Mesenchymal stem cell (in vitro differentiated cells and primary cell): ENCODE results near the gene PRKCA.

ENCODE experiments used
- DNase-seq: peaks from one replicate; pipeline ENCODE4 v3.0.0-alpha.2; 2013
- H2AFZ ChIP-seq: one replicate; pipeline ENCODE4 v1.6.1; 2013; ENCODE audit warnings: low read depth, mild to moderate bottlenecking, control low read depth, inconsistent platforms, low read length, moderate library complexity
- H2AK5ac ChIP-seq: 2 replicates; pipeline ENCODE4 v1.6.1; 2013; ENCODE audit warnings: low read length, moderate library complexity, mild to moderate bottlenecking, inconsistent platforms; ENCODE audit not compliant: severe bottlenecking
- H2BK120ac ChIP-seq: one replicate; pipeline ENCODE4 v1.6.1; 2013; ENCODE audit warnings: low read depth, mild to moderate bottlenecking, inconsistent platforms, low read length, moderate library complexity
- H2BK12ac ChIP-seq, 2 experiments: one replicate each; pipeline ENCODE4 v1.6.1; 2013; ENCODE audit warnings: inconsistent platforms in 2 of 2, low read length in 2 of 2, mild to moderate bottlenecking in 2 of 2, moderate library complexity in 2 of 2, control low read depth in 1 of 2
- H2BK15ac ChIP-seq: one replicate; pipeline ENCODE4 v1.6.1; 2013; ENCODE audit warnings: mild to moderate bottlenecking, low read depth, inconsistent platforms; ENCODE audit not compliant: poor library complexity, severe bottlenecking
- H2BK5ac ChIP-seq: 2 replicates; pipeline ENCODE4 v1.6.1; 2013; ENCODE audit warnings: low read depth, mild to moderate bottlenecking, low read length, control low read depth, inconsistent platforms; ENCODE audit not compliant: poor library complexity, severe bottlenecking
- H3K14ac ChIP-seq, 2 experiments: one replicate each; pipeline ENCODE4 v1.6.1; 2013; ENCODE audit warnings: inconsistent platforms in 2 of 2, low read length in 2 of 2, control low read depth in 1 of 2, mild to moderate bottlenecking in 1 of 2, moderate library complexity in 1 of 2
- H3K18ac ChIP-seq, 2 experiments: one replicate each; pipeline ENCODE4 v1.6.1; 2013; ENCODE audit warnings: inconsistent platforms in 2 of 2, low read length in 2 of 2, control low read depth in 1 of 2, low read depth in 1 of 2, mild to moderate bottlenecking in 1 of 2
- H3K23ac ChIP-seq, 2 experiments: one replicate each; pipeline ENCODE4 v1.6.1; 2013; ENCODE audit warnings: inconsistent platforms in 2 of 2, low read length in 2 of 2, mild to moderate bottlenecking in 2 of 2, moderate library complexity in 2 of 2, control low read depth in 1 of 2
- H3K27ac ChIP-seq: 2 replicates; pipeline ENCODE4 v1.5.1; 2013; ENCODE audit warnings: mild to moderate bottlenecking, moderate library complexity, low read length, control low read depth, inconsistent platforms; ENCODE audit not compliant: poor library complexity, severe bottlenecking
- H3K27me3 ChIP-seq, 2 experiments: 2 replicates each; pipeline versions ENCODE4 v1.6.1 to v1.7.0; 2013; ENCODE audit warnings: low read length in 2 of 2, mild to moderate bottlenecking in 2 of 2, moderate library complexity in 2 of 2, control low read depth in 1 of 2, inconsistent platforms in 1 of 2; ENCODE audit not compliant: control insufficient read depth in 1 of 2, insufficient read depth in 1 of 2
- H3K36me3 ChIP-seq, 2 experiments: 2 replicates each; pipeline versions ENCODE4 v1.6.1 to v1.7.0; 2013; ENCODE audit warnings: low read length in 2 of 2, control low read depth in 1 of 2, inconsistent platforms in 1 of 2, low read depth in 1 of 2, mild to moderate bottlenecking in 1 of 2; ENCODE audit not compliant: insufficient read depth in 2 of 2, control insufficient read depth in 1 of 2
- H3K4ac ChIP-seq, 2 experiments: one replicate each; pipeline ENCODE4 v1.6.1; 2013; ENCODE audit warnings: inconsistent platforms in 2 of 2, low read length in 2 of 2, mild to moderate bottlenecking in 2 of 2, moderate library complexity in 2 of 2, control low read depth in 1 of 2, low read depth in 1 of 2
- H3K4me1 ChIP-seq: 2 replicates; pipeline ENCODE4 v1.6.1; 2013; ENCODE audit warnings: low read depth, low read length, control low read depth; ENCODE audit not compliant: control insufficient read depth, insufficient read depth
- H3K4me2 ChIP-seq: 2 replicates; pipeline ENCODE4 v1.6.1; 2013; ENCODE audit warnings: low read length, mild to moderate bottlenecking, inconsistent platforms; ENCODE audit not compliant: poor library complexity, severe bottlenecking
- H3K4me3 ChIP-seq, 2 experiments: 2 replicates each; pipeline versions ENCODE4 v1.5.1 to v1.7.0; 2013; ENCODE audit warnings: low read length in 2 of 2, mild to moderate bottlenecking in 2 of 2, control low read depth in 1 of 2, low read depth in 1 of 2; ENCODE audit not compliant: insufficient read depth in 1 of 2
- H3K79me1 ChIP-seq: replicated peaks from 2 replicates; pipeline ENCODE4 v1.6.1; 2013; ENCODE audit warnings: mild to moderate bottlenecking, control low read depth, low read length, inconsistent platforms; ENCODE audit not compliant: poor library complexity, severe bottlenecking
- H3K9ac ChIP-seq: 2 replicates; pipeline ENCODE4 v1.7.0; 2013; ENCODE audit warnings: mild to moderate bottlenecking, low read length, moderate library complexity
- H3K9me3 ChIP-seq: 2 replicates; pipeline ENCODE4 v1.7.0; 2013; ENCODE audit warnings: mild to moderate bottlenecking, low read length; ENCODE audit not compliant: control insufficient read depth
- H4K8ac ChIP-seq: one replicate; pipeline ENCODE4 v1.6.1; 2013; ENCODE audit warnings: inconsistent platforms, mild to moderate bottlenecking, low read length, moderate library complexity
- H4K91ac ChIP-seq: one replicate; pipeline ENCODE4 v1.6.1; 2013; ENCODE audit warnings: mild to moderate bottlenecking, low read length, inconsistent platforms
- WGBS: methylation state at CpG from one replicate; pipeline ENCODE4 v1.1.7; 2013; ENCODE audit warnings: mixed read lengths; 5-methylcytosine and 5-hydroxymethylcytosine counted together

PRKCA gene

GRCh38 chr17:66665194-66665593 is 362.8 kb downstream of the PRKCA start:
- H3K9ac ChIP-seq: no peak overlapping the region
- no peaks in the 10 kb centered on the region for H3K27me3 ChIP-seq
- H3K9me3 ChIP-seq: no peaks in the 10 kb centered on the region
- no peak overlapping the region for H2AK5ac ChIP-seq
- H3K14ac ChIP-seq: no peak overlapping the region
- no peak overlapping the region for H3K4me3 ChIP-seq
- H2BK5ac ChIP-seq: no peak overlapping the region
- H3K36me3 ChIP-seq: peaks cover 3 to 9% of the 10 kb centered on the region in 2 experiments
- no peak overlapping the region for H3K4ac ChIP-seq
- WGBS: 100% methylated on average over 1 of the region's 4 CpGs
- H3K23ac ChIP-seq: no peak overlapping the region
- H3K79me1 ChIP-seq: peaks cover 26% of the 10 kb centered on the region
- H3K18ac ChIP-seq: no peak overlapping the region
- no peak for DNase-seq
- no peak overlapping the region for H2AFZ ChIP-seq
- H2BK120ac ChIP-seq: no peak overlapping the region
- no peak overlapping the region for H4K8ac ChIP-seq
- no peak overlapping the region for H2BK15ac ChIP-seq
- H2BK12ac ChIP-seq: no peak overlapping the region
- peaks cover 6% of the 10 kb centered on the region for H3K4me1 ChIP-seq
- no peak overlapping the region for H3K27ac ChIP-seq
- no peak overlapping the region for H4K91ac ChIP-seq
- H3K4me2 ChIP-seq: no peak overlapping the region

- H2BK120ac ChIP-seq: no peak overlapping the region
- no peak overlapping the region for H2BK5ac ChIP-seq
- H3K79me1 ChIP-seq: peaks cover 26% of the 10 kb centered on the region
- H3K27ac ChIP-seq: no peak overlapping the region
- no peaks in the 10 kb centered on the region for H3K27me3 ChIP-seq
- no peak overlapping the region for H3K4me2 ChIP-seq
- no peak overlapping the region for H2AFZ ChIP-seq
- peaks cover 3% of the 10 kb centered on the region in 2 experiments for H3K36me3 ChIP-seq
- peaks cover 2% of the 10 kb centered on the region for H3K4me1 ChIP-seq
- no peaks in the 10 kb centered on the region for H3K9me3 ChIP-seq
- no peak for DNase-seq
- no peak overlapping the region for H3K23ac ChIP-seq
- no peak overlapping the region for H3K14ac ChIP-seq
- H3K4me3 ChIP-seq: no peak overlapping the region
- H3K9ac ChIP-seq: no peak overlapping the region
- H2AK5ac ChIP-seq: no peak overlapping the region
- H2BK12ac ChIP-seq: no peak overlapping the region
- no peak overlapping the region for H4K91ac ChIP-seq
- WGBS: 100% methylated on average over 1 of the region's 5 CpGs
- no peak overlapping the region for H3K4ac ChIP-seq
- H3K18ac ChIP-seq: no peak overlapping the region
- no peak overlapping the region for H2BK15ac ChIP-seq
- no peak overlapping the region for H4K8ac ChIP-seq
These were observed 364.7 kb downstream of the PRKCA start for GRCh38 chr17:66667090-66667489.

- H3K9me3 ChIP-seq: no peaks in the 10 kb centered on the region
- no peak overlapping the region for H3K4me2 ChIP-seq
- H3K9ac ChIP-seq: no peak overlapping the region
- no peak overlapping the region for H2AFZ ChIP-seq
- peaks cover 2% of the 10 kb centered on the region for H3K4me1 ChIP-seq
- H4K8ac ChIP-seq: no peak overlapping the region
- H2BK15ac ChIP-seq: no peak overlapping the region
- H4K91ac ChIP-seq: no peak overlapping the region
- no peak overlapping the region for H3K4me3 ChIP-seq
- peaks cover 3% of the 10 kb centered on the region in 2 experiments for H3K36me3 ChIP-seq
- no peak overlapping the region for H2BK120ac ChIP-seq
- no peak overlapping the region for H3K14ac ChIP-seq
- no peak for DNase-seq
- H2BK5ac ChIP-seq: no peak overlapping the region
- H3K18ac ChIP-seq: no peak overlapping the region
- H2AK5ac ChIP-seq: no peak overlapping the region
- H3K23ac ChIP-seq: no peak overlapping the region
- H3K79me1 ChIP-seq: peaks cover 25% of the 10 kb centered on the region
- H3K27me3 ChIP-seq: no peaks in the 10 kb centered on the region
- no peak overlapping the region for H3K27ac ChIP-seq
- H2BK12ac ChIP-seq: no peak overlapping the region
- WGBS: 98% methylated on average over 4 of the region's 4 CpGs
- H3K4ac ChIP-seq: no peak overlapping the region
These were observed 365.1 kb downstream of the PRKCA start for GRCh38 chr17:66667491-66668030.

GRCh38 chr17:66670206-66670605 is 367.8 kb downstream of the PRKCA start:
- H3K4me1 ChIP-seq: peaks cover 3% of the 10 kb centered on the region
- H3K27me3 ChIP-seq: no peaks in the 10 kb centered on the region
- H3K18ac ChIP-seq: no peak overlapping the region
- no peak overlapping the region for H3K4me3 ChIP-seq
- peaks cover 3 to 6% of the 10 kb centered on the region in 2 experiments for H3K36me3 ChIP-seq
- no peak overlapping the region for H3K4ac ChIP-seq
- DNase-seq: no peak
- no peak overlapping the region for H3K14ac ChIP-seq
- H2BK15ac ChIP-seq: no peak overlapping the region
- no peak overlapping the region for H2BK5ac ChIP-seq
- no peak overlapping the region for H2AFZ ChIP-seq
- H3K9me3 ChIP-seq: no peaks in the 10 kb centered on the region
- no peak overlapping the region for H3K4me2 ChIP-seq
- no peak overlapping the region for H2BK120ac ChIP-seq
- H3K9ac ChIP-seq: no peak overlapping the region
- no peak overlapping the region for H3K27ac ChIP-seq
- no peak overlapping the region for H4K91ac ChIP-seq
- H3K23ac ChIP-seq: no peak overlapping the region
- WGBS: 97% methylated on average over 2 of the region's 3 CpGs
- peaks cover 17% of the 10 kb centered on the region for H3K79me1 ChIP-seq
- no peak overlapping the region for H2AK5ac ChIP-seq
- H4K8ac ChIP-seq: no peak overlapping the region
- no peak overlapping the region for H2BK12ac ChIP-seq
